ENCODE results near the gene EPHA3. TPM values are rescaled to one million over a fixed set of nuclear protein-coding genes. Genes with fewer than 3 reads are reported as not detected.
A peak's percentile ranks its signal among the peaks of the same experiment; 100 is the strongest.
"Not testable (repeated sequence)": the region's sequence is repeated elsewhere in the genome, so short reads cannot be mapped to it uniquely, and the experiment has no call there.

EPHA3 gene
- total and polyA plus RNA-seq, 8 donors = 0.29 to 33.9 (median 0.81) TPM

DNA sequence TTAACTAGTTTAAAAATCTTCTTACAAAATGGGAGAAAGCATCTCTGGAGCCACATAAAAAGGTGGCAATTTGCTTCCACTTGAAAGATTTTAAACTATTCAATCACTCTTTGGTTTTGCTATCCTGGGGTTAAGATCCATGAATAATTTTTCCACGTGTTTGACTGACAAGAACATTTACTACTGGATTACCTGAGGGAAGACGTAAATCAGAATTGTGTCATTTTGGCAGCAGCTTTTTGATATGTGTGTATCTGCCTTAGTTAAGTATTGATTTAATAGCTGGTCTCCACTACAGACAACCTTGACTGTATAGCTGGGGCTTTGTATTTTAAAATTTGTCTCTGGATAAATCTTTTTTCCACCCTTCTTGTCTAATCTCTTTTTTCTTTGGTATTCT is 228.3 kb downstream of the EPHA3 start:
- no peaks in the 10 kb centered on the region for H3K27me3 ChIP-seq
- WGBS, 5 donors = 71 to 82% (median 73%) methylated on average over 2 of the region's 2 CpGs
- H3K9me3 ChIP-seq = no peaks in the 10 kb centered on the region
- TF ChIP-seq EP300 (IDR thresholded peaks at IDR 0.05) (no peak), POLR2A (IDR thresholded peaks at IDR 0.05) (no peak), POLR2AphosphoS5 (IDR thresholded peaks at IDR 0.05) (no peak)
- TF ChIP-seq, protein P1, sequence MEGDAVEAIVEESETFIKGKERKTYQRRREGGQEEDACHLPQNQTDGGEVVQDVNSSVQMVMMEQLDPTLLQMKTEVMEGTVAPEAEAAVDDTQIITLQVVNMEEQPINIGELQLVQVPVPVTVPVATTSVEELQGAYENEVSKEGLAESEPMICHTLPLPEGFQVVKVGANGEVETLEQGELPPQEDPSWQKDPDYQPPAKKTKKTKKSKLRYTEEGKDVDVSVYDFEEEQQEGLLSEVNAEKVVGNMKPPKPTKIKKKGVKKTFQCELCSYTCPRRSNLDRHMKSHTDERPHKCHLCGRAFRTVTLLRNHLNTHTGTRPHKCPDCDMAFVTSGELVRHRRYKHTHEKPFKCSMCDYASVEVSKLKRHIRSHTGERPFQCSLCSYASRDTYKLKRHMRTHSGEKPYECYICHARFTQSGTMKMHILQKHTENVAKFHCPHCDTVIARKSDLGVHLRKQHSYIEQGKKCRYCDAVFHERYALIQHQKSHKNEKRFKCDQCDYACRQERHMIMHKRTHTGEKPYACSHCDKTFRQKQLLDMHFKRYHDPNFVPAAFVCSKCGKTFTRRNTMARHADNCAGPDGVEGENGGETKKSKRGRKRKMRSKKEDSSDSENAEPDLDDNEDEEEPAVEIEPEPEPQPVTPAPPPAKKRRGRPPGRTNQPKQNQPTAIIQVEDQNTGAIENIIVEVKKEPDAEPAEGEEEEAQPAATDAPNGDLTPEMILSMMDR (IDR thresholded peaks at IDR 0.05) = no peak
- no peaks in the 10 kb centered on the region for H3K36me3 ChIP-seq
- intact Hi-C loops (cut with DNase I; ENCODE audit: low total_unique reads) = no loop called here
- H3K4me1 ChIP-seq = no peaks in the 10 kb centered on the region
- H3K4me3 ChIP-seq = no peak overlapping the region
- DNase-seq = no peak
- H3K27ac ChIP-seq = no peak overlapping the region

GRCh38 chr3:89340408-89340807 is 233.0 kb downstream of the EPHA3 start:
- Histone ChIP-seq H3K4me1 (no peaks in the 10 kb centered on the region), H3K27me3 (no peaks in the 10 kb centered on the region), H3K36me3 (no peaks in the 10 kb centered on the region), H3K9me3 (no peaks in the 10 kb centered on the region), H3K4me3 (no peak overlapping the region), H3K27ac (no peak overlapping the region)
- peak in 1 of 2 donors; percentile 26 for DNase-seq
- intact Hi-C loops (cut with DNase I; ENCODE audit: low total_unique reads) = no loop called here
- TF ChIP-seq, protein P1 (IDR thresholded peaks at IDR 0.05) = no peak
- TF ChIP-seq POLR2A (IDR thresholded peaks at IDR 0.05) (no peak), EP300 (IDR thresholded peaks at IDR 0.05) (no peak), POLR2AphosphoS5 (IDR thresholded peaks at IDR 0.05) (no peak)
- WGBS, 5 donors = 70 to 77% (median 75%) methylated on average over 2 of the region's 2 CpGs

DNA sequence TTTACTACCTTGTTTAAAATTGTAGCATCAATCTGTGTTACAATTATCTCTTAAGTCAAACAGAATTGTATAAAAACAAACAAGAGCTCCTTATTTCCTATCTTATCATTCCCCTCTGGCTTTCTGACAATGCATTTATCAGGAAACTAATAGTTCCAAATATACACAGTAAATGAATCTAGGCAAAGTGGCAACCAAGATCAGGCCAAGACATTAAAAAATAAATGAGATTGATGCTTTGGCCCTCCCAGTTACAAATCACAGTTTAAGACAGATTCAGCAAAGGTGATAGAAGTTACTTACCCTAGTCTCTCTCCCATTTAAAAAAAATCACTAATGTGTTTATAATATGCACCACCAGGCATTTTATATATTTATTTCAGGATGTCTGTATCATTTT is 236.7 kb downstream of the EPHA3 start:
- H3K4me3 ChIP-seq = no peak overlapping the region
- no peaks in the 10 kb centered on the region for H3K4me1 ChIP-seq
- H3K36me3 ChIP-seq = no peaks in the 10 kb centered on the region
- intact Hi-C loops (cut with DNase I; ENCODE audit: low total_unique reads) = no loop called here
- TF ChIP-seq POLR2A (IDR thresholded peaks at IDR 0.05) (no peak), EP300 (IDR thresholded peaks at IDR 0.05) (no peak), POLR2AphosphoS5 (IDR thresholded peaks at IDR 0.05) (no peak)
- TF ChIP-seq, protein P1 (IDR thresholded peaks at IDR 0.05) = no peak
- no peaks in the 10 kb centered on the region for H3K9me3 ChIP-seq
- no peak overlapping the region for H3K27ac ChIP-seq
- DNase-seq = no peak
- no peaks in the 10 kb centered on the region for H3K27me3 ChIP-seq

DNA sequence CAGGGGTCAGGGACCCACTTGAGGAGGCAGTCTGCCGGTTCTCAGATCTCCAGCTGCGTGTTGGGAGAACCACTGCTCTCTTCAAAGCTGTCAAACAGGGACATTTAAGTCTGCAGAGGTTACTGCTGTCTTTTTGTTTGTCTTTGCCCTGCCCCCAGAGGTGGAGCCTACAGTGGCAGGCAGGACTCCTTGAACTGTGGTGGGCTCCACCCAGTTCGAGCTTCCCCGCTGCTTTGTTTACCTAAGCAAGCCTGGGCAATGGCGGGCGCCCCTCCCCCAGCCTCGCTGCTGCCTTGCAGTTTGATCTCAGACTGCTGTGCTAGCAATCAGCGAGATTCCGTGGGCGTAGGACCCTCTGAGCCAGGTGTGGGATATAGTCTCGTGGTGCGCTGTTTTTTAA is 243.5 kb downstream of the EPHA3 start:
- intact Hi-C loops (cut with DNase I; ENCODE audit: low total_unique reads); H3K27ac ChIP-seq; H3K9me3 ChIP-seq; H3K27me3 ChIP-seq; H3K4me1 ChIP-seq; H3K4me3 ChIP-seq; H3K36me3 ChIP-seq; DNase-seq: not testable (repeated sequence)
- 35 to 62% (median 50%) methylated on average over 4 to 7 of the region's 12 CpGs for WGBS, 5 donors

DNA sequence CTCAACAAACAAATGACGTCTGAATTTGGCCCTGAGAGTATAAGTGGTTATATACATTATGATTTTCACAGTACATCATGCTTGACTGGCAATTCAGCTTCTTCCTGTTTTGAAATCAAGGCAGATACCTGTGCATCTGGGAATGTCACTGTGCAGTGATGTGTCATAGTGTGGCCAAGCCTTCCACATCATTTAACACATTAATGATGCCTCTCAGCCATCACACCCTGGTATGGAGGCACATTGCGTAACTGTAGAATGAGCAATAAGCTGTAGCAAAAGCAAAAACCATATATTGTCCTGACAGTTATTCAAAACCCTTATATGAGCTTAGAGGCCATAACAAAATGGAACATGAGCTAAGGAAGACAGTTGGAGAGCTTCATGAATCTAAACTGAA is 246.0 kb downstream of the EPHA3 start:
- 67 to 80% (median 72%) methylated on average over 2 of the region's 2 CpGs for WGBS, 5 donors
- no peaks in the 10 kb centered on the region for H3K9me3 ChIP-seq
- H3K27ac ChIP-seq = no peak overlapping the region
- H3K4me1 ChIP-seq = no peaks in the 10 kb centered on the region
- no peak overlapping the region for H3K4me3 ChIP-seq
- intact Hi-C loops (cut with DNase I; ENCODE audit: low total_unique reads) = no loop called here
- no peak for DNase-seq
- H3K27me3 ChIP-seq = no peaks in the 10 kb centered on the region
- no peaks in the 10 kb centered on the region for H3K36me3 ChIP-seq
- no peak for TF ChIP-seq EP300 (IDR thresholded peaks at IDR 0.05)
- TF ChIP-seq POLR2AphosphoS5 (IDR thresholded peaks at IDR 0.05) = no peak
- TF ChIP-seq, protein P1 (IDR thresholded peaks at IDR 0.05) = no peak
- TF ChIP-seq POLR2A (IDR thresholded peaks at IDR 0.05) = no peak

Data from stomach (tissue), 9 donors.